Mesothelial cell of epicardium (in vitro differentiated cells): ENCODE results near the gene SLC17A5. TPM values are rescaled to one million over a fixed set of nuclear protein-coding genes. Genes with fewer than 3 reads are reported as not detected.

Experiments
- DNase-seq, 2 experiments: peaks; one replicate each; pipeline ENCODE4 v3.0.0; 2021; ENCODE audit warnings: low spot score in 2 of 2; ENCODE audit not compliant: unreplicated experiment in 2 of 2
- H3K27ac Mint-ChIP-seq: 2 replicates; pipeline ENCODE4 v1.8.0; 2021; ENCODE audit warnings: mixed read lengths
- H3K27me3 Mint-ChIP-seq: 2 replicates; pipeline ENCODE4 v1.8.0; 2021; ENCODE audit warnings: low read depth, mixed read lengths
- H3K36me3 Mint-ChIP-seq: 2 replicates; pipeline ENCODE4 v1.8.0; 2021; ENCODE audit warnings: mixed read lengths
- H3K4me1 Mint-ChIP-seq: 2 replicates; pipeline ENCODE4 v1.8.0; 2021; ENCODE audit warnings: mixed read lengths
- H3K4me3 Mint-ChIP-seq: 2 replicates; pipeline ENCODE4 v1.8.0; 2021; ENCODE audit warnings: mild to moderate bottlenecking, moderate library complexity, mixed read lengths
- H3K9me3 Mint-ChIP-seq: 2 replicates; pipeline ENCODE4 v1.8.0; 2021; ENCODE audit warnings: mixed read lengths
- CTCF ChIP-seq: fragments of 200-600 bp; sonication (generic); IDR thresholded peaks from one replicate; pipeline ENCODE4 v1.5.0; 2021; ENCODE audit warnings: antibody characterized with exemption; ENCODE audit not compliant: unreplicated experiment
- total RNA-seq: library from RNA; stranded (reverse); gene quantifications from 3 replicates; pipeline ENCODE4 v1.2.1, GENCODE V29; 2021

Gene SLC17A5
- total RNA-seq, 1 donor from 2014 or later, result 11.8 TPM

- no peaks in the 10 kb centered on the region for H3K4me1 Mint-ChIP-seq
- TF ChIP-seq CTCF, result no peak
- H3K27me3 Mint-ChIP-seq, result no peaks in the 10 kb centered on the region
- no peak overlapping the region for H3K4me3 Mint-ChIP-seq
- no peak for DNase-seq
- H3K9me3 Mint-ChIP-seq, result no peaks in the 10 kb centered on the region
- H3K27ac Mint-ChIP-seq, result no peak overlapping the region
- no peaks in the 10 kb centered on the region for H3K36me3 Mint-ChIP-seq
Measured at GRCh38 chr6:73548458-73549446, 105.0 kb downstream of the SLC17A5 start.

DNA sequence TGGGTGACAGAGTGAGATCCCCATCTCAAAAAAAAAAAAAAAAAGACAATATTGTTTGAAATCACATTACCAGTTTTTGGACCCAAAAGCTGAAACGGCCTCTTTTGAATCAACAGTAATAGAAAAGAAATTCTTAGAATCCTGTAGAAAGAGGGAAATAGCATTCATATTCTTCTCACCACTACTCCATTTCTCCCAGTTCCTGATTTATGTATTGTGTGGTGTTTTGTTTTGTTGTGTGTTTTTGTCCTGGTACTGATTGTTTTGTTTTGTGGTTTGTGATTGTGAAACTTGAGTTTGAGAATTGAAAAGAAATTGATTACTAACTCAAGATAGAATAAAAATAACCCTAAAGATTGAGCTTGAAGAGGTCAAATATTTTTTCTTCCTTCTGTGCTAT, 106.8 kb downstream of the SLC17A5 start:
- Mint-ChIP-seq H3K4me1 (no peaks in the 10 kb centered on the region), H3K27me3 (no peaks in the 10 kb centered on the region), H3K36me3 (no peaks in the 10 kb centered on the region), H3K27ac (no peak overlapping the region), H3K9me3 (no peaks in the 10 kb centered on the region), H3K4me3 (no peak overlapping the region)
- TF ChIP-seq CTCF, result no peak
- DNase-seq, result no peak

Other genes starting within 250 kb of the SLC17A5 start
- gene CGAS, start 201.7 kb downstream of the SLC17A5 start, total RNA-seq, result 0.27 to 0.65 TPM (median 0.52 TPM) in 3 replicates
- gene MTO1, start 192.3 kb downstream of the SLC17A5 start, total RNA-seq, result 16.8 to 21.6 TPM (median 19.9 TPM) in 3 replicates
- gene EEF1A1, start 133.0 kb downstream of the SLC17A5 start, total RNA-seq, result 11,105 to 11,574 TPM (median 11,439 TPM) in 3 replicates
- 3.7 to 4.3 TPM (median 3.8 TPM) in 3 replicates for gene CD109, start 42.2 kb upstream of the SLC17A5 start, total RNA-seq